Neural progenitor cell (in vitro differentiated cells): Measurements from ENCODE around the gene ANO2.

Experiments
- CTCF ChIP-seq: fragments of 200-600 bp; sonication (generic); IDR thresholded peaks from 2 replicates; pipeline ENCODE4 v1.5.1; 2017; ENCODE audit warnings: antibody characterized with exemption, mild to moderate bottlenecking
- EZH2 ChIP-seq: fragments of 200-600 bp; sonication (generic); IDR thresholded peaks from 2 replicates; pipeline ENCODE4 v1.6.1; 2017; ENCODE audit warnings: antibody characterized with exemption, mild to moderate bottlenecking, moderate library complexity

- TF ChIP-seq EZH2 (no peak), CTCF (no peak)
Measured at GRCh38 chr12:5682581-5682980, 262.5 kb downstream of the ANO2 start.
